RPMI8226 (cell line): ENCODE results near the gene CFAP206.

Experiments
- DNase-seq: peaks from one replicate; pipeline ENCODE4 v3.0.0-alpha.2; 2015

The CFAP206 gene

GRCh38 chr6:87407901-87408720 is at the start of gene CFAP206:
CFAP206 (plus strand) TSS chr6:87407972; CDS start chr6:87409840, 1,868 bp downstream.
- DNase-seq: peak; percentile 81

DNA sequence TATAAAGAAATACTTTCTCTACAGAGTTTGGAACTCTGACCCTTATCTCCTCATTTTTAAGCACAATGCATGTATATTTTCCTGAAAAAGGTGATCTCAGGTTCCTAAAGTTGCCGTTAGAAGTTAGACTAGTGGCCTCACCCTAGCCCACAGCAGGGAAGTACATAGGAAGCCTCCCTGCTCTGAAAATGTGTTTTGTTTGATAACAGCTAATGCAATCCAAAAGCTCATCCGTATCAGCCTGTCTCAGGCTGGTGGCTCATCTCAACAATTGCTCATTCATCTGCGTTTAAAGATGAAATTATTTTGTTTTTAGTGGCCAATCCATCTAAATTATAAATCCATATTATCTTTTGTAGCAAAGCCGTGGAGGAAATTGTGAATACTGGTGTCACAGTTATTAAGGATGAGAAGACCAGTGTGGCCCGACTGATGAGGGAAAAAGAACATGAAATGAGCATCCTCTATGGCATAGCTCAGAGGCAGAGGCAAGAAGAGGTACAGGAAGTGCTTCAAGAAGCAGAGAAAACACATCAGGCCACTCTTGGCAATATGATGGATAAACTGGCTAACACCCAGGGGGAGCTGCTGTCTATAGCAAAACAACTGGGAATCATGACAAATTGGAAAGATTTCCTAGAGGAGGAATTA is 43.0 kb upstream of the CFAP206 start:
- DNase-seq: no peak

DNA sequence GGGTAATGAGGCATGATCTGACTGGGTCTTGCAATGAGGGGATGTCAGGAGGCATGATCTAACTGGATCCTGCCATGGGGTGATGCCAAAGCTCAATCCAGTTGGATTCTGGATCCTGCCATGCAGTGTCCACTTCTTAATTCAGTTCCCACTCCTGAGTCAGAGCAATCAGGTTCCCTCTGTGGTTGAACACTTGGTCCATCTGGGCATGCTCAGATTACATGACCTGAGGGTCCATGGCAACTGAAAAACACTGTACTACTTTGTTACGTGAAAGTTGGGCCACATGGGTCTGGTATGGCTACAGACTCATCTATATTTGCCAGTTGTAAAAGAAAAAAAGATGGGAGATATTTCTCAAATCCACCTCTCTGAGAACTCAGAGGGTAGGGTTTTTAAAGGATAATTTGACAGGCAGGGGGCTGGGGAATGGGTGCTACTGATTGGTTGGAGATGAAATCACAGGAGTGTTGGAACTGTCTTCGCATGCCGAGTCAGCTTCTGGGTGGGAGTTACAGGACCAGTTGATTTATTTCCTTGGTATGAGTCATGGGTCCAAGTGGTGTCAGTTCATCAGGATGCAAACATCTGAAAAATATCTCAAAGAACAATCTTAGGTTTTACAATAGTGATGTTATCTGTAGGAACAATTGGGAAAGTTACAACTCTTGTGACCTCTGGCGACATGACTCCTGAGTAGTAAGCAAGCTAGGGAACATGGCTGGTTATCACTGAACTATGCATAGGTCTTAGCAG is 41.5 kb upstream of the CFAP206 start:
- DNase-seq: no peak

- DNase-seq: no peak
Measured at GRCh38 chr6:87366899-87367298, 40.9 kb upstream of the CFAP206 start.

DNA sequence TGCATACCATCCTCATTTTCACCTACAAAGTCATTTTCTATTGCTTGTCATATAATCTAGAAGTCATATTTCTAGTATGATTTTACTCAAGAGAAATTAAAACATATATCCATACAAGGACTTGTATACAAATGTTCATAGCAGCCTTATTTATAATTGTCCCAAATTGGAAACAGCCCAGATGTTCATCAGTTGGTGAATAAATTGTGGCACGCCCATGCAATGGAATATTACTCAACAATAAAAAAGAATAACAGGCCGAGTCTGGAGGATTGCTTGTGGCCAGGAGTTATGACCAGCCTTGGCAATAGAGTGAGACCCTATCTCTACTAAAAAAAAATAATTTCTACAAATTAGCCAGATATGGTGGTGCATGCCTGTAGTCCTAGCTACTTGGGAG is 34.4 kb upstream of the CFAP206 start:
- no peak for DNase-seq

DNA sequence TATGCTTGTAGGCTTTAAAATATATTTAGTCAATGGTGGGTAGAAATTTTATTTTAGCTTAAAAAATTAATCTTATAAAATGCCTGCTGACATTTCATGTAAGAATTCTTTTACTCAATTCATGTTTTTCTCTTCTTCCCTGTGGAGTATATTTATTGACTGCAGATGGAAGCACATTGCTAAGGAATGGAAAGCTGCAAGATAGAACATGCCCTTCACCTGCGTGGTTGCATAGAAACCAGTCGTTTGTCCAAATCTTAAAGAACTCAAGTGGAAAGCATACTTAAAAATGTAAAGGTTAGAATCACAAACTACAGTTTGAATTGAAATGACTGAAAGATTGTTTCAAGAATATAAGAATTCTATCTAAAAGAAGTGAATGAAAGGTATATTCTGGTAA is 32.5 kb upstream of the CFAP206 start:
- DNase-seq: no peak

GRCh38 chr6:87376643-87377042 is 31.1 kb upstream of the CFAP206 start:
- no peak for DNase-seq

DNA sequence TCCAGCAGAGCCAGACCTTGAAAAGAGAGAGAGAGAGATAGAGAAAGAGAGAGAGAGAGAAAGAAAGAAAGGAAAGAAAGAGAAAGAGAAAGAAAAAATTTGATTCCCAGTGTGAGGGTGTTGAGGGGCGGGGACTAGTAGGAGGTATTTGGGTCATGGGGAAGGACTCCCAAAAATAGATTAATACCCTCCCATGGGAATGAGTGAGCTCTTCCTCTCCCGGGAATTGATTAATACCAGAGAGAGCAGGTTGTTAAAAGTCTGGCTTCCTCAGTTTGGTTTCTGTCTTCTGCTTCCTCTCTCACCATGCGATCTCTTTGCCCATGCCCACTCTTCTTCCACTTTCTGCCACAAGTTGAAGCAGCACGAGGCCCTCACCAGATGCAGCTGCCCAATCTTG is 28.8 kb upstream of the CFAP206 start:
- no peak for DNase-seq

DNA sequence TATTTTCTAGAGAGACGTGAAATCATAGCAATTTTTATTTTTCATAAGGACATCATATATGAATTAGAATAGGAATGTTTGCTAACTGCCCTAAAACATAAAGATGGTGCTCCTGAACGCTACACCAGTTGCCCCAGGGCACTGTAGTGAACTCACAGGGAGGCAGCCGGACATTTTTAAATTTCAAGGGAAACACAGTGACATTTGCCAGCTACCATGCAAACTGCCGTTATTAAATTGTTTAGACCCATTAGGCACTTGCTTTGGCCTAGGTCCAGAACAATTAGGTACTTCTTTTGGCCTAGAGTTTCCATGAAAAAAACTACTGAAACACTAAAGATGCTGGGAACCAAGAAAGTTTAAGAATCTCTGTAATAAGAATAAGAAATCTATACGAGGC is 24.9 kb upstream of the CFAP206 start:
- no peak for DNase-seq

DNA sequence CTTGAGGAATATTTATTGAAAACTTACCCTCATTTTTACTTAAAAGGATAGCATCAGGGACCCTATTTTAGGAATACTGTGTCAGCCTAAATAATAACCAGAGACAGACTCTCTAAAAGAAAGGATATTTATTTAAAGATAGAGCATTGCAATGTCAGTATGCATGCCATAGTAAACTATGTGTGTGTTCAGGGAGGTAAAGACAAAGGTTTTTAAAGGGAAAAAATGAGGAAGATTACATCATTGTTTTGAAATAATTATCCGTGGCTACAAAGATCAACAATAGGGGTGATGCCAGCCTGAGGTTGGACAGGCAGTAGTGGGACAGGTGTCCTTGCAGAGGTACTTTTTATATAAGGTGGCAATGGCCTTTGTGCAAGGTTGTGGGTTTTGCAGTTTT is 23.7 kb upstream of the CFAP206 start:
- DNase-seq: no peak

DNA sequence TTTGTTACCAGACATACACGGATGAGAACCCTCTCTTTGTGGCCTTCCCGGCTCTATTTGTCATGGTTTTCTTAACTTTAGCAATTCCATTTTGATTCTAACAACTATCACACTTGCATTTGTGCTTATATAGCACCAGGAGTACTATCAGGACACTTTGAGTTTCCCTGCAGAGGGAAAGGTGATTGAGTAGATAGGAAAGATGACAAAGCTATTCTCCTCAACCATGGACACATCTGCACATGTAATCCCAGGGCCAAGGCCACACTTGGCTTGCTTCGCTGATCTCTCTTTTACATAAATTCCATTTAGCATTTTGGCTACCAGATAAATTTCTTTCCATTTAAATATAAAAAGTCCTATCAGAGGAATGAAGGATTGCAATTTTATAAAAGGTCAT is 23.3 kb upstream of the CFAP206 start:
- DNase-seq: no peak

DNA sequence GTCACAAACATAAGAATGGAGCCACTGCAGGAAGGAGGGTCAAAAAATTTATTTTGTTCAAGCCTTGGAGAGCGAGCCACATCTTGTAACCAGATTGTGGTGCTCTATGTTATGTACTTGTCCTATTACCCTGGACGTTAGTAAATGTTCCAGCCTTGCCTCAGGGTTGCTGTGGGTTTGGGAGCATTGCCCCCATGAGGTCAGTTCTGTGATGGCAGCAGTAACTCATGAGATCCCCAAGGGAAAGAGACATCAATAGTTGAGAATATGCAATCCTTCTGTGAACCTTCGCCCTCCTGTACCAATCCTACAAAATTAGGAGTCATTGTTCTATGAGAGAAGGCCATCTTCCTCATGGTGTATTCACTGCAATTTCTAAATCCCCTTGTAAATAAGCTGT is 16.4 kb upstream of the CFAP206 start:
- peak; percentile 29 for DNase-seq

DNA sequence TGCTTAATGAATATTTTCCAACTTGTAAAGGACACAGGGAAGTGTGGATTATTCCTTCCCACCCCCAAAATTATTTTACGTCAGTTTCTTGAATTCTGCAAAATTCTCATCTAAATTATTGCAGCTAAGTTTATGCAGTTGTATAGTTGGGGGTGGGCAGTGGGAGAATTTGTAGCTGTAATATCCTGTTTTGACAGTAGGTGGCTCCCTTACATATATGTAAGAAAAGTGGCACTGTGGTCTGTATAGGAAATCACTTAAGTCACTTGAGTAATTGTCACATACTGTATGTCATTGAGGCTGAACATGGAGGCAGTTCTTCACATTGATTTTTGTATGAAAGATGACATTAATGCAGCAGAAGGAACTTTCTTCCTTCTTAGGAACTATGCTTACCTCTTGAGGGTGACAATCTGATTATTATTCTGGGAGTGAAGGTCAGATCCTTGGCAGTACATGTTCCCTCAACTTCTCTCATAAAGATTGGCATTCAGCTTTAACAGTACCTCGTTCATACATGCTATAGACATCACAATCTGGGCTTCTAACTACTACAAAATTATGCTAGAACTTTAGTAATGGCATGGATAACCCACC is 14.6 kb upstream of the CFAP206 start:
- DNase-seq: peak; percentile 56

- DNase-seq: no peak
Measured at GRCh38 chr6:87395431-87395830, 12.3 kb upstream of the CFAP206 start.

DNA sequence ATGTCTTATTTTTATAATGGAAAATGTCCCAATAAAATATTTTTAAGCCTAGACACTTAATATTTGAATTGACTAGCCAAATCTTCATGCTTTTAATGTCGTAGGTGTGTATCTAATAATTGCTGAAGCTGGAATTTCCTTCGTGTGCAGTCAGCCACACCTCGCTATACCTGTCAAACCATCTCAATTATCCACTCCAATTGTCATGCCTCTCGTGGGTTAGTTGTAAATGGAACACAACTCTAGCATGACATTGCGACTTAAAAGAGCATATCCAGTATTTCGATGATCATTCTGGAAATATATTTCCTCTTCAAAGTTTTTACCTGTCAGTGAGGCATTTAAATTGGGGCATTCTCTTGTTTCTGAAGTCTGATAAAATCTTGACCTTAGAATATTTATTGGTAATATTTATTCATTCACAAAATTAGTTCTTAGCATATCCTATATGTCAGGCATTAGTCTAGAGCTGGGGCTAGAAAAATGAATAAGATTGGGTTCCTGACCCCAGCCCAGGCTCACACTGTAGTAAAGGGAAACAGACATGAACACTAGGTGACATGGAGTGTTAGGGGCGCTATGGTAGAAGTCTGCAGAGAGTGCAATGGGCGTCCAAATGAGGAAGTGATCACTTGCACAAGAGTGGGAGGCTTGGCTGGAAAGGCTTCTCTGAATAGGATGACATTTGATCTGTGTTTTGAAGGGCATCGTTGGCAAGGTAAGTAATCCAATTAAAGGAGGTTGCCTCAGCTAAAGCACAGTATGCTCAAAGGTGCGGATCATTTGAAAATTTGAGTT is 11.0 kb upstream of the CFAP206 start:
- DNase-seq: peak; percentile 22

DNA sequence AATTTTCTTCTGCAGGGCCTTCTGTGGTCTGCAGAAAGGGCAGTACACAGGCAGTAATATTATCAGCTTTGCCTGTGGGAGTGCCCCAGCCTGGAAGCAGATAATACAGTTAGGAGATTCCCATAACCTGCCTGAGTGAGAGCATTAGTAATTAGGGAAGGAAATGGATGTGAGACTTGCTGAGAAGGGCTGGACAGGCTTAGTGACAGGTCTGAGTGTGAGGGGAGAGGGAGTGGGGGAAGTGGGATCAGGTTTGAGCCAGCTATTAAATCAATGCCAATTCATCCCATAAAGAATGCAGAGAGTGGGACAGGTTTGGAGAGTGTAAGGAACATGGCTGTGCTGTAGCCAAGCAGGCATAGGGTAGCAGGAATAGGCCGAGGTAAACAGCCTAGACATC is 10.1 kb upstream of the CFAP206 start:
- no peak for DNase-seq

GRCh38 chr6:87401832-87402231 is 5.9 kb upstream of the CFAP206 start:
- DNase-seq: no peak

DNA sequence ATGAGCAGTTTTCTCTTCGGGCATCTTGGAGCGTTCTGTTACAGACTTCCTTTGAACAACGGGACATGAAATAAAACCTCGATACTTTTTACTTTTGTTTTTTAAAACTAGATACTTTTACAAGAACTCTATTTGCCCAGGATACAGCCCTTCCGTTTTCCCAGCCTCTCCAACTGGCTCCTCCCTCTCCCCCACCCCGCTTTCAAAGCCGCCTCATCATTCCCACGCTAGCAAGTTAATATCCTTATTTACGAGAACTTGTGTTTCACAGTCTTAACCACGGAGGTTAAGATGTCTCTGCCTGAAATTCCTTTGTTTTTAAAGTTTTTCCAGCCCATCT is 241 bp upstream of the CFAP206 start:
- no peak for DNase-seq

GRCh38 chr6:87408721-87409155 is 966 bp downstream of the CFAP206 start:
- no peak for DNase-seq

- DNase-seq: no peak
Measured at GRCh38 chr6:87419266-87419665, 11.5 kb downstream of the CFAP206 start.

- no peak for DNase-seq
Measured at GRCh38 chr6:87420360-87420759, 12.6 kb downstream of the CFAP206 start.

DNA sequence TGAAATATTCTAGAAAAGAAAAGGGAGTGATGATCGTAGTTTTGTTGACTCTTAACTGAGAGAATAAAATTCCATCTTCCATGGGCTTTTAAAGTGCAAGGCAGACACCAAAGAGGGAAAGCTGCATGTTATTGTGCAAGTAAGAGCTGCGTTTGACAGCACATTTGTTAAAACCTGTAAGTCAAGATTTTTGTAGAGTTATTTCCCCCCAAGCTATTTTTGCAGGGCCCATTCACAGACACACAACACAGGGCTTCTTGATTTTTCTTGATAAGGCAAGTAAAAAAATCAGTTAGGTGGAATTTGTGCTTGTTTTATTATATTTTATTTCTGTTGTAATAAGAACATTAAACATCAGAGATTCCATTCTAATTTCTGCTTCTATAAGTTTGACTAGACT is 13.8 kb downstream of the CFAP206 start:
- DNase-seq: no peak

DNA sequence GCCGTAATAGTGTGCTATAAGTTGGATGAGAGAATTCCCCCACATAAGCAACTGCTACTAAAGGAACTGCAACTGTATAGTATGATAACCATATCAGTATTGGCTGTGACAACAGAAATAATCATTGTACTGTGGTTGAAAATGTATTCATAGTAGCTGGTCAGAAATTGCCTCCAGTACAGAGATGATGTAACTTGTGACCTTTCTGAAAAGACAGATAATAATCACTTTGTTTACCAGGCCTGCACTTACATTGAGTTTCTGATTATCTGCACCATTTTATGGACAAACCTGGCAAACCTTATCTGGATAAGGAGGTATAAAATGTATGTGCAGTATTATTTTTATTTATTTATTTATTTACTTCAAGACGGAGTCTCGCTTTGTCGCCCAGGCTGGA is 19.0 kb downstream of the CFAP206 start:
- DNase-seq: no peak
